K562 (cell line): ENCODE measurements around the gene PRKACG. TPM values are rescaled to one million over a fixed set of nuclear protein-coding genes. Genes with fewer than 3 reads are reported as not detected.

Source experiments
- CHD1 ChIP-seq: fragments of 200-600 bp; sonication (generic); IDR thresholded peaks from one replicate; pipeline ENCODE4 v1.6.1; 2012; ENCODE audit warnings: mild to moderate bottlenecking, moderate library complexity, low read length, inconsistent platforms
- CHD4 ChIP-seq: fragments of 200-600 bp; sonication (generic); IDR thresholded peaks from 3 replicates; pipeline ENCODE4 v1.6.1; 2012; ENCODE audit warnings: low read depth, mild to moderate bottlenecking, mixed read lengths, low read length, inconsistent platforms; ENCODE audit not compliant: insufficient read depth, insufficient replicate concordance, poor library complexity, severe bottlenecking
- DNMT1 ChIP-seq: fragments of 450-650 bp; IDR thresholded peaks from 2 replicates; pipeline ENCODE4 v1.6.1; 2016; ENCODE audit warnings: antibody characterized with exemption, mild to moderate bottlenecking
- ETV6 ChIP-seq, 3 experiments: fragments of 150-350 bp in 1 of 3; sonication (generic) in 1 of 3; formaldehyde crosslinking in 1 of 3; IDR thresholded peaks; 2 replicates each; pipeline versions ENCODE4 v1.6.1 to v1.8.0; 2014 to 2022; ENCODE audit warnings: borderline replicate concordance in 2 of 3, low read depth in 2 of 3, antibody characterized with exemption in 1 of 3, low read length in 1 of 3, mild to moderate bottlenecking in 1 of 3, missing genetic modification reagents in 1 of 3
- GATA2 ChIP-seq: sonication (generic); formaldehyde crosslinking; IDR thresholded peaks from 2 replicates; pipeline ENCODE4 v1.4.0; 2020; ENCODE audit warnings: mild to moderate bottlenecking, missing genetic modification reagents
- HCFC1 ChIP-seq: IDR thresholded peaks from 2 replicates; pipeline ENCODE4 v1.6.1; 2012; ENCODE audit warnings: low read depth, low read length, improper control_type of control experiment
- MIER1 ChIP-seq: fragments of 450-650 bp; IDR thresholded peaks from 2 replicates; pipeline ENCODE4 v1.6.1; 2016; ENCODE audit warnings: antibody characterized with exemption, mild to moderate bottlenecking, low read depth
- NRF1 ChIP-seq, 2 experiments: fragments of 450-650 bp; IDR thresholded peaks in 1 of 2; conservative IDR thresholded peaks in 1 of 2; 2 replicates each; pipeline ENCODE4 v1.6.1; 2014; ENCODE audit warnings: mild to moderate bottlenecking in 2 of 2
- RUNX1 ChIP-seq: sonication (generic); IDR thresholded peaks from 2 replicates; pipeline ENCODE4 v1.6.1; 2016; ENCODE audit warnings: antibody characterized with exemption, low read depth
- ZNF696 ChIP-seq: fragments of 250-450 bp; sonication (Bioruptor Pico); conservative IDR thresholded peaks from 2 replicates; pipeline ENCODE4 v1.4.0; 2020; ENCODE audit warnings: mild to moderate bottlenecking, moderate library complexity
- polyA plus RNA-seq, 8 experiments: library from polyadenylated mRNA; depleted of rRNA in 4 of 8; stranded (reverse) in 5 of 8; unstranded in 3 of 8; fragments of >200 nt; fragmentation: Nextera tagmentation in 2 of 8; fragmentation: Illumina TruSeq in 1 of 8; extraction: Ambion mirVana in 2 of 8; extraction: Trizol in 1 of 8; gene quantifications; 2 replicates each; pipeline versions ENCODE4 v1.2.1 to v1.2.3, GENCODE V29; 2011 to 2014; ENCODE audit warnings: inconsistent platforms in 1 of 8, missing spikeins in 1 of 8
- total RNA-seq, 7 experiments: library from RNA; depleted of rRNA in 6 of 7; stranded (reverse); fragments of >200 nt in 6 of 7; fragmentation: Illumina TruSeq in 2 of 7; extraction: Trizol in 2 of 7; gene quantifications; 2 replicates each; pipeline versions ENCODE4 v1.2.1 to v1.2.3, GENCODE V29; 2011 to 2021; ENCODE audit warnings: low replicate concordance in 1 of 7
- TF ChIP-seq, protein P1 (sequence below), 2 experiments: fragments of 450-650 bp; formaldehyde crosslinking in 1 of 2; IDR thresholded peaks; 2 replicates each; pipeline versions ENCODE4 v1.4.0 to v1.6.1; 2014 to 2020; ENCODE audit warnings: mild to moderate bottlenecking in 2 of 2, borderline replicate concordance in 1 of 2, low read depth in 1 of 2
- TF ChIP-seq, protein P2 (sequence below): fragments of 450-650 bp; IDR thresholded peaks from 2 replicates; pipeline ENCODE4 v1.6.1; 2016
- TF ChIP-seq, protein P3 (sequence below): fragments of 200-800 bp; sonication (Bioruptor generic); IDR thresholded peaks from 2 replicates; pipeline ENCODE4 v1.6.1; 2017; ENCODE audit warnings: missing genetic modification characterization, missing compliant biosample characterization
- TF ChIP-seq, protein P4 (sequence below): fragments of 450-650 bp; conservative IDR thresholded peaks from 2 replicates; pipeline ENCODE4 v1.6.1; 2016; ENCODE audit warnings: missing genetic modification characterization, low read depth, mild to moderate bottlenecking, missing compliant biosample characterization, moderate library complexity

PRKACG gene
- total and polyA plus RNA-seq, 9 of the 15 experiments (the other 6 are each of a cell fraction or from before 2014, with no cell fraction given), result not detected

- TF ChIP-seq, protein P1, sequence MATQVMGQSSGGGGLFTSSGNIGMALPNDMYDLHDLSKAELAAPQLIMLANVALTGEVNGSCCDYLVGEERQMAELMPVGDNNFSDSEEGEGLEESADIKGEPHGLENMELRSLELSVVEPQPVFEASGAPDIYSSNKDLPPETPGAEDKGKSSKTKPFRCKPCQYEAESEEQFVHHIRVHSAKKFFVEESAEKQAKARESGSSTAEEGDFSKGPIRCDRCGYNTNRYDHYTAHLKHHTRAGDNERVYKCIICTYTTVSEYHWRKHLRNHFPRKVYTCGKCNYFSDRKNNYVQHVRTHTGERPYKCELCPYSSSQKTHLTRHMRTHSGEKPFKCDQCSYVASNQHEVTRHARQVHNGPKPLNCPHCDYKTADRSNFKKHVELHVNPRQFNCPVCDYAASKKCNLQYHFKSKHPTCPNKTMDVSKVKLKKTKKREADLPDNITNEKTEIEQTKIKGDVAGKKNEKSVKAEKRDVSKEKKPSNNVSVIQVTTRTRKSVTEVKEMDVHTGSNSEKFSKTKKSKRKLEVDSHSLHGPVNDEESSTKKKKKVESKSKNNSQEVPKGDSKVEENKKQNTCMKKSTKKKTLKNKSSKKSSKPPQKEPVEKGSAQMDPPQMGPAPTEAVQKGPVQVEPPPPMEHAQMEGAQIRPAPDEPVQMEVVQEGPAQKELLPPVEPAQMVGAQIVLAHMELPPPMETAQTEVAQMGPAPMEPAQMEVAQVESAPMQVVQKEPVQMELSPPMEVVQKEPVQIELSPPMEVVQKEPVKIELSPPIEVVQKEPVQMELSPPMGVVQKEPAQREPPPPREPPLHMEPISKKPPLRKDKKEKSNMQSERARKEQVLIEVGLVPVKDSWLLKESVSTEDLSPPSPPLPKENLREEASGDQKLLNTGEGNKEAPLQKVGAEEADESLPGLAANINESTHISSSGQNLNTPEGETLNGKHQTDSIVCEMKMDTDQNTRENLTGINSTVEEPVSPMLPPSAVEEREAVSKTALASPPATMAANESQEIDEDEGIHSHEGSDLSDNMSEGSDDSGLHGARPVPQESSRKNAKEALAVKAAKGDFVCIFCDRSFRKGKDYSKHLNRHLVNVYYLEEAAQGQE (IDR thresholded peaks at IDR 0.05; ENCODE audit: borderline replicate concordance), result no peak
- TF ChIP-seq, protein P1 (CRISPR knock-in tag; IDR thresholded peaks at IDR 0.05; ENCODE audit: low read depth), result no peak
- TF ChIP-seq ZNF696 (CRISPR knock-in tag), result no peak
- peak; percentile 74 for TF ChIP-seq GATA2 (CRISPR knock-in tag)
- no peak for TF ChIP-seq CHD1
- TF ChIP-seq NRF1 (conservative IDR thresholded peaks at IDR 0.05 in 1 of 2, IDR thresholded peaks at IDR 0.05 in 1 of 2), result no peak
- TF ChIP-seq ETV6 (IDR thresholded peaks at IDR 0.05; ENCODE audit: borderline replicate concordance in 1 of 2, low read depth in 2 of 2, low read length in 1 of 2), result no peak
- TF ChIP-seq ETV6 (CRISPR knock-in tag; IDR thresholded peaks at IDR 0.05; ENCODE audit: borderline replicate concordance), result no peak
- TF ChIP-seq, protein P2, sequence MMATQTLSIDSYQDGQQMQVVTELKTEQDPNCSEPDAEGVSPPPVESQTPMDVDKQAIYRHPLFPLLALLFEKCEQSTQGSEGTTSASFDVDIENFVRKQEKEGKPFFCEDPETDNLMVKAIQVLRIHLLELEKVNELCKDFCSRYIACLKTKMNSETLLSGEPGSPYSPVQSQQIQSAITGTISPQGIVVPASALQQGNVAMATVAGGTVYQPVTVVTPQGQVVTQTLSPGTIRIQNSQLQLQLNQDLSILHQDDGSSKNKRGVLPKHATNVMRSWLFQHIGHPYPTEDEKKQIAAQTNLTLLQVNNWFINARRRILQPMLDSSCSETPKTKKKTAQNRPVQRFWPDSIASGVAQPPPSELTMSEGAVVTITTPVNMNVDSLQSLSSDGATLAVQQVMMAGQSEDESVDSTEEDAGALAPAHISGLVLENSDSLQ, result peak; percentile 60; the same call in 1 of the 2 replicates
- no peak for TF ChIP-seq RUNX1
- TF ChIP-seq CHD4, result no peak
- TF ChIP-seq, protein P3, sequence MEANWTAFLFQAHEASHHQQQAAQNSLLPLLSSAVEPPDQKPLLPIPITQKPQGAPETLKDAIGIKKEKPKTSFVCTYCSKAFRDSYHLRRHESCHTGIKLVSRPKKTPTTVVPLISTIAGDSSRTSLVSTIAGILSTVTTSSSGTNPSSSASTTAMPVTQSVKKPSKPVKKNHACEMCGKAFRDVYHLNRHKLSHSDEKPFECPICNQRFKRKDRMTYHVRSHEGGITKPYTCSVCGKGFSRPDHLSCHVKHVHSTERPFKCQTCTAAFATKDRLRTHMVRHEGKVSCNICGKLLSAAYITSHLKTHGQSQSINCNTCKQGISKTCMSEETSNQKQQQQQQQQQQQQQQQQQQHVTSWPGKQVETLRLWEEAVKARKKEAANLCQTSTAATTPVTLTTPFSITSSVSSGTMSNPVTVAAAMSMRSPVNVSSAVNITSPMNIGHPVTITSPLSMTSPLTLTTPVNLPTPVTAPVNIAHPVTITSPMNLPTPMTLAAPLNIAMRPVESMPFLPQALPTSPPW (CRISPR knock-in tag), result peak; percentile 56
- TF ChIP-seq MIER1, result no peak
- no peak for TF ChIP-seq DNMT1
- no peak for TF ChIP-seq HCFC1
- TF ChIP-seq, protein P4, sequence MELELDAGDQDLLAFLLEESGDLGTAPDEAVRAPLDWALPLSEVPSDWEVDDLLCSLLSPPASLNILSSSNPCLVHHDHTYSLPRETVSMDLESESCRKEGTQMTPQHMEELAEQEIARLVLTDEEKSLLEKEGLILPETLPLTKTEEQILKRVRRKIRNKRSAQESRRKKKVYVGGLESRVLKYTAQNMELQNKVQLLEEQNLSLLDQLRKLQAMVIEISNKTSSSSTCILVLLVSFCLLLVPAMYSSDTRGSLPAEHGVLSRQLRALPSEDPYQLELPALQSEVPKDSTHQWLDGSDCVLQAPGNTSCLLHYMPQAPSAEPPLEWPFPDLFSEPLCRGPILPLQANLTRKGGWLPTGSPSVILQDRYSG, result no peak
These were observed 5.9 kb upstream of the PRKACG start (continued) for GRCh38 chr9:69019808-69020207.
